HG03469 (cell line): ENCODE data around the gene SLC35B2.
"Not testable (repeated sequence)": the region's sequence is repeated elsewhere in the genome, so short reads cannot be mapped to it uniquely, and the experiment has no call there.

ENCODE experiments used
- ATAC-seq: cut with Tn5 transposase; IDR thresholded peaks from one replicate; pipeline ENCODE4 v1.9.1; 2021; ENCODE audit warnings: mild to moderate bottlenecking, moderate library complexity, moderate number of reproducible peaks; ENCODE audit not compliant: unreplicated experiment

Gene SLC35B2

DNA sequence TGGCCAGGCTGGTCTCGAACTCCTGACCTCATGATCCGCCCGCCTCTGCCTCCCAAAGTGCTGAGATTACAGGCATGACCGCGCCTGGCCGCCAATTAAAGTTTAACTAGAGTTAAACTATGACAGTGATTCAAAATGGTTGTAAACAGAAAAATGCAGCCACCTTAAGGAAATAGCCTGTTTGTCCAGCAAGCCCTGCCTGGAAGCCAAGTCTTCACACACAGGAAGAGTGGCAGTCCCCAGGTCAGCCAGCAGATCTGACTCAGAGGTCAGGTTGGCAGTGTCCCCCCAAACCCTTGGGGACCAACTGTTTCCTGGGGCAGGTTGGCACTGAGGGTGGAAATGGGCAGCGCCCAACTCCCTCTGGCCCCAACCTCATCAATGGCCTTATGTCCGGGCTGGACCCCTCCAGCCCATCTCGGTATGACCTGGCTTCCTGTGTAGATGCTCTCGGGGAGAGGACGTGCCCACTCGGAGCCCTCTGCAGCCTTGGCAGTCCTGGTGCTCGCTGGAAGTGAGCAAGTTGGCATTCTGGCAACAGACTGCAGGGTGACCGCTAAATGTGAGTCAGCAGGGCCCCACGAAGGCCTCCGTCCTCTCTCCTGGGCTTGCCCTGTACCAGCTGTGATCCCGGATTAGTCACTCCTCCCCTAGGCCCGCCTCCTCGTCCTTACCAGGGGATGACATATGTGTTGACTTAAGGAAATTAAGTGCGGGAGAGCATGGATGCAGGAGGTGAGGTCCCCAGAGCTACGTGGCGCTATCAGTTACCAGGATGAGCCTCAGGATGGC lies 20.1 kb downstream of the SLC35B2 start:
- ATAC-seq: no peak

GRCh38 chr6:44235891-44236516 lies 21.3 kb downstream of the SLC35B2 start:
- no peak for ATAC-seq

DNA sequence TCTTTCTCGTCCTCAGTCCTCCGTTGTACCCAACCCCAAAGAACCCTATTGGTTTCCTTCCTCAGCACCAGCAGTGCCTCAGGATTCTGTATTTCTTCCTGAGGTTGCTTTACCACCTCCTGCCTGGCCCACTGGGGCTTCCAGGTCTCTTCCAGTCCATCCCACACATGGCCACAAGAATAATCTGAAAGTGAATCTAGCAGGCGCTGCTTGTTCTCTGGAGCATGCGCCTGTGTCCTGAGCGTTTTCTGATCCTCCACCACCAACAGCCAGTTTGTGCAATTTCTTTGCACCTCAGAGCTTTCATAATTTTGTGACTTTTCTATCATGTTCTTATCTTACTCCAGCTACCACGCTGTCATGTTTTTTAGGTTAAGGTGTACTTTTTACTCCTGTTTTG lies 22.1 kb downstream of the SLC35B2 start:
- ATAC-seq: no peak

GRCh38 chr6:44234101-44235025 lies 23.0 kb downstream of the SLC35B2 start:
- ATAC-seq: no peak

DNA sequence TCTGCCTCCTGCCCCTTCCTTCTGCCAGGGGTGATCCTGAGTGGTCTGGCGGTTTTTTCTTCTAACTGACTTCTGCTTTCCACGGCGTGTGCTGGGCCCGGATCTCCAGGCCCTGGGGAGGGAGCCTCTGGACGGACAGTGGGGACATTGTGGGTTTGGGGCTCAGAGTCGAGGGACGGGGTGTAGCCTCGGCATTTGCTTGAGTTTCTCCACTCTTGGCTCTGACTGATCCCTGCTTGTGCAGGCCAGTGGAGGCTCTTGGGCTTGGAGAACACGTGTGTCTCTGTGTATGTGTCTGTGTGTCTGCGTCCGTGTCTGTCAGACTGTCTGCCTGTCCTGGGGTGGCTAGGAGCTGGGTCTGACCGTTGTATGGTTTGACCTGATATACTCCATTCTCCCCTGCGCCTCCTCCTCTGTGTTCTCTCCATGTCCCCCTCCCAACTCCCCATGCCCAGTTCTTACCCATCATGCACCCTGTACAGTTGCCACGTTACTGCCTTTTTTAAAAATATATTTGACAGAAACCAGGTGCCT lies 23.7 kb downstream of the SLC35B2 start:
- ATAC-seq: no peak

DNA sequence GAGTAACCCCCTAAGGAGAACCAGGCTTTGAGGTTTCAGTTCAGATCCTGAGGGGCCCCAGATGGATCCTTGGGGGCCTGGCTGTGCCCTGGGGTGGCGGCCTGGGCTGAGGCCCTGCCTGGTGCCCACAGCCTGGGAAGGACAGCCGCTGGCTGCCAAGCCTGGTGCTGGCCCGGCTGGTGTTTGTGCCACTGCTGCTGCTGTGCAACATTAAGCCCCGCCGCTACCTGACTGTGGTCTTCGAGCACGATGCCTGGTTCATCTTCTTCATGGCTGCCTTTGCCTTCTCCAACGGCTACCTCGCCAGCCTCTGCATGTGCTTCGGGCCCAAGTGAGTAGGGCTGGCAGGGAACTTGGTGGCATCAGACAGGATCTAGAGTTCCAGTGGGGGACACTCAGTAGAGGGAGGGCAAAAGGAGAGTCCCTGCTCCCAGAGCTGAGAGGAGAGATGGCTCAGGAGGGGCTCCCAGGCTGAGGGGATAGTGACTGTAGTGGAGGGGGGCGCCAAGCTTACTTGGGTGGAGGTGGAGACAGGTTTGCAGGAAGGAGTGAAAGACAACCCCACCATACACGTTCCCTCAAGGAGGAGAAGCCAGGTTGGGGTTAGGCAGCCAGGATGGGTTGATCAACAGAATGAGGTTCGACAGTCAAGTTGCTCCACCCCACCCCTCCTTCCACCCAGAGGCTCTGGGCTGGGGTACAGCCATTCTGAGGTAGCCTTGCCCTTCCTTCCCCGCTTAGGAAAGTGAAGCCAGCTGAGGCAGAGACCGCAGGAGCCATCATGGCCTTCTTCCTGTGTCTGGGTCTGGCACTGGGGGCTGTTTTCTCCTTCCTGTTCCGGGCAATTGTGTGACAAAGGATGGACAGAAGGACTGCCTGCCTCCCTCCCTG lies 24.4 kb downstream of the SLC35B2 start:
- ATAC-seq: no peak

DNA sequence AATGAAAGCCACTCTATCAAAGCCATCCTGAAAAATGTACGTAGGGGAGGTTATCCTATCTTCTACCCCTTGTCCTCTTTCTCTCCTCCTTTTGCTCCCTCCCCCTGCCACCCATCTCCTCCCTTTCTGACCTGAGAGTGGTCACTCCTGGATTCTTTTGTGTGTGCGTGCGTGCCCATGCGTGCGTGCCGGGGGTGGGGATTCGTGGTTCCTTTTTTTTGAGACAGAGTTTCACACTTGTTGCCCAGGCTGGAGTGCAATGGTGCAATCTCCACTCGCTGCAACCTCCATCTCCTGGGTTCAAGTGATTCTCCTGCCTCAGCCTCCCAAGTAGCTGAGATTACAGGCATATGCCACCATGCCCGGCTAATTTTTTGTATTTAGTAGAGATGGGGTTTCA lies 25.9 kb downstream of the SLC35B2 start:
- ATAC-seq: not testable (repeated sequence)

DNA sequence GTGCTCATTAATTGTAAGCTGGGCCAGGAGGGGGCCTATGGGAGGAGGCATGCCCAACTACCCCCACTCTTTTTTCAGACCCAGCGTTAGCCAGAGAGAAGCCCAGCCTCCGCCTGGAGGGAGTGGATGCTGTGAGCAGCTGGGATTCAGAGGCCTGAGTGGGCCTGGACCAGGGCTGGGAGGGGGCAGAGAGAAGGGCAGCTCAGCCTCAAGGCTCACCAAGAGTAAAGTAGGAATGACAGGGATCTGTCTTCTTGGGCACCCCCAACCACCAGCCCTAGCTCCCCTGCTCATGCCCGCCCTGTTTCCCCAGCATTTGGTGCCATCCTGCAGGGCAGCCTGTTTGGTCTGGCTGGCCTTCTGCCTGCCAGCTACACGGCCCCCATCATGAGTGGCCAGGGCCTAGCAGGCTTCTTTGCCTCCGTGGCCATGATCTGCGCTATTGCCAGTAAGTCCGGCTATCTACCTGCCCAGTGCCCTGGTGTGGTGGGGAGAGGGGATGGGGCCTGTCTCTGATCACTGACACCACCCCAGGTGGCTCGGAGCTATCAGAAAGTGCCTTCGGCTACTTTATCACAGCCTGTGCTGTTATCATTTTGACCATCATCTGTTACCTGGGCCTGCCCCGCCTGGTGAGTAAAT lies 27.2 kb downstream of the SLC35B2 start:
- no peak for ATAC-seq

DNA sequence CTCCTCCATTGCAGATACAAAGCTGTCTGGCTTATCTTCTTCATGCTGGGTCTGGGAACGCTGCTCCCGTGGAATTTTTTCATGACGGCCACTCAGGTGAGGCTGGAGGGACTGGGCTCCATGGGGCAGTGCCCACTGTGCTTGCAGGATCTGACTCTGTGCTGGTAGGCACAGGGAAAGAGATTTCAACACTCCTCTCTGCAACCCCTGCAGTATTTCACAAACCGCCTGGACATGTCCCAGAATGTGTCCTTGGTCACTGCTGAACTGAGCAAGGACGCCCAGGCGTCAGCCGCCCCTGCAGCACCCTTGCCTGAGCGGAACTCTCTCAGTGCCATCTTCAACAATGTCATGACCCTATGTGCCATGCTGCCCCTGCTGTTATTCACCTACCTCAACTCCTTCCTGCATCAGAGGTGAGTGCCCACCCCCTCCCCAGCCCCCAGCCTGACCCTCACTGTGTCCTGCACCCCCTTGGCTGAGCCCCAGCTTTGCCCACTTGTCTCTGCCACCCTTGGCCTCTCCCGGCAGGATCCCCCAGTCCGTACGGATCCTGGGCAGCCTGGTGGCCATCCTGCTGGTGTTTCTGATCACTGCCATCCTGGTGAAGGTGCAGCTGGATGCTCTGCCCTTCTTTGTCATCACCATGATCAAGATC lies 27.8 kb downstream of the SLC35B2 start:
- ATAC-seq: no peak

DNA sequence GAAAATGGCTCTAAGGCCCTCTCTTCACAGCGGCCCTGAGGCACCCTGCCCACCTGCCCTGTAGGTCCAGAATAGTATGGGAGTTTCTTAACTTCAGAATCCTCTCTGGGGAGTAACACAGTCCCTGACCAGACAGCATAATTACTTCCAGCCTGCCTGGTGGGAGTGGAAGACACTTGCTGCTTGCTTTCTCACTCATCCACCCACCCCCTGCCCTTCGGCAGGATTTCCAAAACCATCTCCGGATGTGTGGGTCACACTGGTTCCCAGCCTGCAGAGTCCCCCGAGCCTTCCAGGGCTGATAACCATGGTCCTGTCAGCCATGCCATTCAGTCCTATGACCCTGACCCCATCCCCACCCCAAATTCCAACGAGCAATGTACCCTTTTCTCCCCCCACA lies 28.5 kb downstream of the SLC35B2 start:
- ATAC-seq: no peak

DNA sequence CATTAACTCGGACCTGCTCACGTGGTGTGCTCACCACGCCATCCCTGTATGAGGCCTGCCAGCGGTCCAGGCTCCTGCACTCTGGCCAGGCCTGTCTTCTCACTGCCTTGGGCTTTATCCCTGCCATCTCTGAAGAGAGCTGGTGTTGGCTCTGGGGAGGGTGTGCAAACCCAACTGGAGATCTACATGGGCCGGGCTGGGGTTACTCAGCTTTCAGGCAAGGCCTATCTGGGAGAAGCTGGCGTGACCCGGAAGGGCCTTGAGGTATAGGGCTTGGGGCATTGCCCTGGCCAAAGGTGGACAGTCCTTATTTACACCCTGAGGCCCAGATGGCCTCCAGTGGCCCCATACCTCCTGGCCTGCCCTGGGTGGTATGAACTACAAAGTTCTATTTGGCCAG lies 28.9 kb downstream of the SLC35B2 start:
- ATAC-seq: no peak

DNA sequence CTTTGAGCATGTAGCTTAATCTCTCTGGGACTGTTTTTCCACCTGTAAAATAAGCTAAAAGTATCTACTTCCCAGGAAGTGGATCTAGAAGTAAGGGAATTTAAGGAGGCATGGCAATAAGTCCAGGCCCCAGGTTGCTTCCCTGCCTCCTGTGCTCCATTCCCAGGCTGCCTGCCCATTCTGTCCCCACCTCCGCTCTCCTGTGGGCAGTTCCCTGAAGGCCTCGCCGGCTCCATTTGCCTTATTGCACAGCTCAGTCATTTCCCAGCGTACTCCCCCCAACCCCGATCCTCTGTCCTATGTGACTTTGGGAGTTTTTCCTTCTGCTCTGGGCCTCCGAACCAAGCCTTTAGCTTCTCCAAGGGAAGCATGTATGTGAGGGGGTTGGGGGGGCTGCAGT lies 29.3 kb downstream of the SLC35B2 start:
- ATAC-seq: no peak

DNA sequence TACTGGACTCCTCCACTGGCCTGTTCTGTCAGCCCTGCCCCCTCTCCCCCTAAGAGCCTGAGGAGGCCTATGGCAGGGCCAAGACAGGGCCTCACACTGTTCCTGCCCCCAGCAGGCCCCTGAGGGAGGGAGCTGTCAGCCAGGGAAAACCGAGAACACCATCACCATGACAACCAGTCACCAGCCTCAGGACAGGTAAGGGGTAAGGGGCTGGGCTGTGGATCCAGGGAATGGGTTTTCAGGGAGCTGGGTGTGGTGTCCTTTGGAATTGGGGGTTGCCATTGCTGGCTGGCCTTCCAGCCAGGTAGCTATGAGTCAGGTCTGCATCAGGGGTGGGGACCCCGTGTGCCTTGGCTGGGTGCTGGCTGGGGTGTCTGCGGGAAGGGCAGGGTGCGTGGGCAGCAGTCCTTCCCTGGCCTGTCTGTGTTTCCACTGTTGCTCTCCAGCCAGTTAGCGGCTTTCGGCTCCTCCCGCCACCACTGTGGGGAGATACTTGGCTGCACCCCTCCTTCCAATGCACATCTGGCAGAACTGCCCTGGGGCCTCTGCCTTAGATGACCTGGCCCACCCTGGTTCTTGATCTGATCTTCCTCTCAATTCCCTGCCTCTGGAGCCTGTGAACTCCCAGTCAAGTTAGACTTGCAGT lies 30.1 kb downstream of the SLC35B2 start:
- no peak for ATAC-seq

- ATAC-seq: no peak
Measured at GRCh38 chr6:44226368-44227147, 30.8 kb downstream of the SLC35B2 start.

- ATAC-seq: no peak
Measured at GRCh38 chr6:44225579-44226325, 31.6 kb downstream of the SLC35B2 start.

DNA sequence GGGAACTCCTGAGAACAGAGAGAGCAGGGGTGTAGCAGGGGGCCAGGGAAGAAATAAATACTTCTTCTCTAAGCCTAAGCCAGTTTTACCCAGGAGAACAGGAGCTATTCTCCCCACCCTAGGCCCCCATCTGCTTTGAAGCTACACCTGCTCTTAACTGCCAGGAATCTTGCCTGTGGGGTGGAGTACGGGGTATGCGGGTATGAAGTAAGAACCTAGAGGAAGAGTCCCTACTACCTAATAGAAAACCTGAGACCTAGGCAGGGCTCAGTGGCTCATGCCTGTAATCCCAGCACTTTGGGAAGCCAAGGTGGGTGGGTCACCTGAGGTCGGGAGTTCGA lies 32.4 kb downstream of the SLC35B2 start:
- no peak for ATAC-seq
